ENCODE measurements around the gene VMAC.

The VMAC gene

DNA sequence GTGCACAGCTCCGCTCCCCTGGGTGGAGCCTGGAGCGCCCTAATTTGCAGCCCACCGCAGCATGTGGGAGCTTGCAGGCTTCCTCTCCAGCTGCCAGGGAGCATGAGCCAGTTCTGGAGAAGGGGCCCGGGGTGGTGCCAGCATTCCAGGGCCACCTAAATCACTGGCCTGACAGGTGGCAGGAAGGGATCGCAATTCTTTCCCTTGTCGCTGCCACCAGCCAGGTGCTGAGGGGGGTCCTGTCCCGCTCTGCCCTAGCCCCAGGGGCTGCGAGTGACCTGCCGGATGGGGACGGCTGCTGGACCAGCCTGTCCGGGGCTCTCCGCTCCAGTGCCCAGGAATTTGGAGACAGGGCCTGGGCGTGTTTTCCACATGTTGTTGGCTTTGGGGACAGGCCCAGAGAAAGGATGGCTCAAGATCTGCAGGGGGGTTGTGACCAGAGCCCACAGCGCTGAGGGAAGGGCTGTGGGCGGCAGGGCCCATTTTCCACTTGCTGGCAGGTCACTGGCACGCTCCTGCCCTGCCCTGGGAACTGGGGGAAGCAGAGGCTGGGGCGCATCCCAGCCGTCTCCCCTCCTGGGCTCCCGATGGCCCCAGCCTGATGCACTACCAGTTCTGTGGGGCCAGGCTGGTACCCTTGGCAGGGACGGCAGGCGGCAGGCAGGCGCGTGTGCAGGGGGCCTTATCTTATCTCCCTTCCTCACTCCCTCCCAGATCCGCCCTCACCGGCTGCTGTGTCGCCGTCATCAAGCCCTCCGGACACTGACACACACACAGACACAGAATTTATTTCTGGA, 10.6 kb upstream of the VMAC start:
- H3K9ac ChIP-seq (ENCODE audit: low read depth, low read length, poor library complexity) = peak overlapping the region; percentile 12
- no peak overlapping the region for H4K8ac ChIP-seq (ENCODE audit: low read depth, low read length)
- DNase-seq (ENCODE audit: low spot score) = no peak
- H3K27ac ChIP-seq (replicated peaks; ENCODE audit: low read length) = no peak overlapping the region
- H3K18ac ChIP-seq (ENCODE audit: low read length) = no peak overlapping the region
- no peak overlapping the region for H4K91ac ChIP-seq (ENCODE audit: low read depth, low read length, poor library complexity)
- WGBS, 2 donors (ENCODE audit: extremely low coverage in 2 of 2, insufficient read length in 2 of 2, insufficient replicate concordance in 1 of 2) = no CpG with 5 or more reads among the region's 28 CpGs
- H3K14ac ChIP-seq (ENCODE audit: low read length) = no peak overlapping the region
- H2BK12ac ChIP-seq (ENCODE audit: low read length) = peak overlapping the region; percentile 41
- H3K36me3 ChIP-seq (replicated peaks in 1 of 2; ENCODE audit: control insufficient read depth in 2 of 2, insufficient read depth in 2 of 2, low read length in 2 of 2) = peaks cover 15 to 16% of the 10 kb centered on the region in 2 donors
- no peak overlapping the region for H2AFZ ChIP-seq (ENCODE audit: low read length)
- H3K23ac ChIP-seq (ENCODE audit: low read depth, low read length, poor library complexity) = no peak overlapping the region
- H2BK120ac ChIP-seq (ENCODE audit: low read depth, low read length) = no peak overlapping the region
- no peaks in the 10 kb centered on the region for H3K9me3 ChIP-seq (replicated peaks in 1 of 2; ENCODE audit: control insufficient read depth in 2 of 2, insufficient read depth in 1 of 2, low read depth in 1 of 2, low read length in 2 of 2)
- H2AK5ac ChIP-seq (ENCODE audit: low read depth, low read length) = no peak overlapping the region
- H3K4me3 ChIP-seq (ENCODE audit: low read length in 2 of 2) = no peak overlapping the region
- no peak overlapping the region for H2BK15ac ChIP-seq (ENCODE audit: low read length)
- no peak overlapping the region for H3K4ac ChIP-seq (ENCODE audit: low read length)
- no peak overlapping the region for H2BK5ac ChIP-seq (ENCODE audit: low read length)
- H3K79me1 ChIP-seq (ENCODE audit: low read depth, low read length) = peaks cover 10% of the 10 kb centered on the region
- peaks cover 3 to 5% of the 10 kb centered on the region in 2 donors for H3K4me1 ChIP-seq (ENCODE audit: control insufficient read depth in 2 of 2, insufficient read depth in 1 of 2, low read depth in 1 of 2, low read length in 2 of 2)
- H3K27me3 ChIP-seq (ENCODE audit: control insufficient read depth in 3 of 3, insufficient read depth in 3 of 3, low read depth in 1 of 3, low read length in 3 of 3) = no peaks in the 10 kb centered on the region
- no peak overlapping the region for H3K4me2 ChIP-seq (ENCODE audit: insufficient read depth, low read length, poor library complexity, severe bottlenecking)

DNA sequence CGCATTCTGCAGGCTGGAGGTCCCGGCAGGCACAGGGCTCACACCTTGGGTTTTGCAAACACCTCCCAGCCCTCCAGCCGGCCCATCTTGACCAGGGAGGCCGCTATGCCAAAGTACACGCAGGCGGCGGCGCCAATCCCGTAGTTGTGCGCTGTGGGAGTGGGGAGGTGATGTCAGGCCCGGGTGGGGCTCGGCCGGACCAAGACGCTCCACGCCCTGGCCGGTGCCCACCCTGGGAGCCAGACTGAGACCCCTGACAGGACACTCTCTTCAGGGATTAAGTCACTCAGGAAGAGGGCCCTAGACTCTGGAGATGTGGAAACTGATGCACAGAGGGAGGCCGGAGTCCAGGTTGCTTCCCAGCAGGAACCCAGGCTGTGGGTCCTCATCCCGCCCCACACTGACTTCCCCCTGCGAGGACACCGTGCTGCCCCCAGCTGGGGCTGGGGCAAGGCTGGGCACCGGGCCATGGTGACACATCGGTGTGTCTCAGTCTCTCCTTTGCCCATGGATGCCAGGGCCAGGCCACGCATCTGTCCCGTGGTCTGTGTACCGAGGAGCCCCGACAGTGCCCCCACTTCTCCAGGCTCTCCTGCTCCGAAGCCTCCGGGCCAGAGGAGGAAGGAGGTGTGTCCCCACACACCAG, 9.8 kb upstream of the VMAC start:
- Histone ChIP-seq H3K27ac (replicated peaks; ENCODE audit: low read length) (no peak overlapping the region), H3K14ac (ENCODE audit: low read length) (no peak overlapping the region), H2BK12ac (ENCODE audit: low read length) (no peak overlapping the region), H3K23ac (ENCODE audit: low read depth, low read length, poor library complexity) (peak overlapping the region; percentile 43), H2AK5ac (ENCODE audit: low read depth, low read length) (no peak overlapping the region), H3K4me1 (ENCODE audit: control insufficient read depth in 2 of 2, insufficient read depth in 1 of 2, low read depth in 1 of 2, low read length in 2 of 2) (peaks cover 3 to 5% of the 10 kb centered on the region in 2 donors), H4K91ac (ENCODE audit: low read depth, low read length, poor library complexity) (no peak overlapping the region), H3K27me3 (ENCODE audit: control insufficient read depth in 3 of 3, insufficient read depth in 3 of 3, low read depth in 1 of 3, low read length in 3 of 3) (no peaks in the 10 kb centered on the region), H3K9ac (ENCODE audit: low read depth, low read length, poor library complexity) (no peak overlapping the region), H4K8ac (ENCODE audit: low read depth, low read length) (no peak overlapping the region), H3K36me3 (replicated peaks in 1 of 2; ENCODE audit: control insufficient read depth in 2 of 2, insufficient read depth in 2 of 2, low read length in 2 of 2) (peaks cover 15 to 19% of the 10 kb centered on the region in 2 donors), H3K4ac (ENCODE audit: low read length) (no peak overlapping the region), H3K18ac (ENCODE audit: low read length) (no peak overlapping the region), H2BK15ac (ENCODE audit: low read length) (no peak overlapping the region), H2BK120ac (ENCODE audit: low read depth, low read length) (no peak overlapping the region), H3K4me3 (ENCODE audit: low read length in 2 of 2) (no peak overlapping the region), H3K9me3 (replicated peaks in 1 of 2; ENCODE audit: control insufficient read depth in 2 of 2, insufficient read depth in 1 of 2, low read depth in 1 of 2, low read length in 2 of 2) (no peaks in the 10 kb centered on the region), H3K79me1 (ENCODE audit: low read depth, low read length) (peaks cover 10% of the 10 kb centered on the region), H2AFZ (ENCODE audit: low read length) (no peak overlapping the region), H3K4me2 (ENCODE audit: insufficient read depth, low read length, poor library complexity, severe bottlenecking) (no peak overlapping the region), H2BK5ac (ENCODE audit: low read length) (peak overlapping the region; percentile 53)
- DNase-seq (ENCODE audit: low spot score) = no peak
- WGBS, 2 donors (ENCODE audit: extremely low coverage in 2 of 2, insufficient read length in 2 of 2, insufficient replicate concordance in 1 of 2) = no CpG with 5 or more reads among the region's 28 CpGs

DNA sequence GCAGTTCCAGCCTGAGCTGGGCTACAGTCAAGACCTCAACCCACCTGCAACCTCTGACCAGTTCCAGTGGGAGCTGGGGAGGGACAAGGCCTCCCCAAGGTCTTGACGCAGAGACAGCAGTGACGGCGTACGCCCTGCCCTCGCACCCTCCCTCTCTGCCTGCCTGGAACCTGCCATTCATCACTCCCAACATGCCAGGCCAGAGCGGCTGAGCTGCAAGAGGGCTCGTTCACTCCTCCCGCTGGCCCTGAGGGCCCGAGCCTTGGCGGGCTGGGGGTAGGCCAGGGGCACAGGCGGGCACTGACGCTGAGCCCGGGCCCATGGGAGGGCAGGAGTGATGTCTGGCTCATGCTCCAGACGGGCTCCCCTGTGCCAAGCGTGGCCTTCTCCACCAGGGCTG, 9.3 kb upstream of the VMAC start:
- Histone ChIP-seq H2AK5ac (ENCODE audit: low read depth, low read length) (no peak overlapping the region), H3K4me2 (ENCODE audit: insufficient read depth, low read length, poor library complexity, severe bottlenecking) (no peak overlapping the region), H2BK12ac (ENCODE audit: low read length) (no peak overlapping the region), H2BK120ac (ENCODE audit: low read depth, low read length) (no peak overlapping the region), H3K79me1 (ENCODE audit: low read depth, low read length) (peaks cover 10% of the 10 kb centered on the region), H3K4me3 (ENCODE audit: low read length in 2 of 2) (no peak overlapping the region), H3K4me1 (ENCODE audit: control insufficient read depth in 2 of 2, insufficient read depth in 1 of 2, low read depth in 1 of 2, low read length in 2 of 2) (peaks cover 3 to 5% of the 10 kb centered on the region in 2 donors), H4K8ac (ENCODE audit: low read depth, low read length) (no peak overlapping the region), H2BK5ac (ENCODE audit: low read length) (peak overlapping the region; percentile 53), H2AFZ (ENCODE audit: low read length) (no peak overlapping the region), H3K27me3 (ENCODE audit: control insufficient read depth in 3 of 3, insufficient read depth in 3 of 3, low read depth in 1 of 3, low read length in 3 of 3) (no peaks in the 10 kb centered on the region), H4K91ac (ENCODE audit: low read depth, low read length, poor library complexity) (no peak overlapping the region), H2BK15ac (ENCODE audit: low read length) (no peak overlapping the region), H3K36me3 (replicated peaks in 1 of 2; ENCODE audit: control insufficient read depth in 2 of 2, insufficient read depth in 2 of 2, low read length in 2 of 2) (peaks cover 18 to 25% of the 10 kb centered on the region in 2 donors), H3K9me3 (replicated peaks in 1 of 2; ENCODE audit: control insufficient read depth in 2 of 2, insufficient read depth in 1 of 2, low read depth in 1 of 2, low read length in 2 of 2) (no peaks in the 10 kb centered on the region), H3K23ac (ENCODE audit: low read depth, low read length, poor library complexity) (no peak overlapping the region), H3K9ac (ENCODE audit: low read depth, low read length, poor library complexity) (no peak overlapping the region), H3K27ac (replicated peaks; ENCODE audit: low read length) (no peak overlapping the region), H3K14ac (ENCODE audit: low read length) (no peak overlapping the region), H3K4ac (ENCODE audit: low read length) (no peak overlapping the region), H3K18ac (ENCODE audit: low read length) (no peak overlapping the region)
- WGBS, 2 donors (ENCODE audit: extremely low coverage in 2 of 2, insufficient read length in 2 of 2, insufficient replicate concordance in 1 of 2) = no CpG with 5 or more reads among the region's 15 CpGs
- no peak for DNase-seq (ENCODE audit: low spot score)

DNA sequence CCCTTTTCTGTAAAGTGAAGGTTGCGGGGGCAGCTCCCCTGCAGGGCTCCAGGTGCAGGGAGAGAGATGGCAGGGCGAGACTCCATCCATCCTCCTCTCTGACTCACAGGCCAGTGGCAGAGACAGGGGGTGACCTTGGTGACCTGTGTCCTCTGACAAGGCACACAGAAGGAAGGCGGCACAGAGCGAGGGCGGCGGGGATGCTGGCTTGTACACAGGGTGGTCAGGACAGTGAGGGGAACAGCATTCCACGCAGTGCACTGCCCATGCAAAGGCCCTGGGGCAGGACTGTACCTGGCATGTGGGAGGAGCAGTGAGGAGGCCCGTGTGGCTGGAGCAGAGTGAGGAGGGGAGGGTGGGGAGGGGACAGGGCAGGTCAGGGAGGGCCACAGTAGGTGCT, 8.8 kb upstream of the VMAC start:
- Histone ChIP-seq H3K4ac (ENCODE audit: low read length) (no peak overlapping the region), H2BK5ac (ENCODE audit: low read length) (no peak overlapping the region), H3K9me3 (replicated peaks in 1 of 2; ENCODE audit: control insufficient read depth in 2 of 2, insufficient read depth in 1 of 2, low read depth in 1 of 2, low read length in 2 of 2) (no peaks in the 10 kb centered on the region), H4K91ac (ENCODE audit: low read depth, low read length, poor library complexity) (no peak overlapping the region), H2BK12ac (ENCODE audit: low read length) (no peak overlapping the region), H3K9ac (ENCODE audit: low read depth, low read length, poor library complexity) (no peak overlapping the region), H3K36me3 (replicated peaks in 1 of 2; ENCODE audit: control insufficient read depth in 2 of 2, insufficient read depth in 2 of 2, low read length in 2 of 2) (peaks cover 19 to 27% of the 10 kb centered on the region in 2 donors), H2BK15ac (ENCODE audit: low read length) (no peak overlapping the region), H3K79me1 (ENCODE audit: low read depth, low read length) (peaks cover 10% of the 10 kb centered on the region), H4K8ac (ENCODE audit: low read depth, low read length) (no peak overlapping the region), H3K4me2 (ENCODE audit: insufficient read depth, low read length, poor library complexity, severe bottlenecking) (no peak overlapping the region), H3K18ac (ENCODE audit: low read length) (no peak overlapping the region), H3K27me3 (ENCODE audit: control insufficient read depth in 3 of 3, insufficient read depth in 3 of 3, low read depth in 1 of 3, low read length in 3 of 3) (no peaks in the 10 kb centered on the region), H2AK5ac (ENCODE audit: low read depth, low read length) (no peak overlapping the region), H2AFZ (ENCODE audit: low read length) (no peak overlapping the region), H3K27ac (replicated peaks; ENCODE audit: low read length) (no peak overlapping the region), H2BK120ac (ENCODE audit: low read depth, low read length) (no peak overlapping the region), H3K23ac (ENCODE audit: low read depth, low read length, poor library complexity) (peak overlapping the region; percentile 65), H3K4me3 (ENCODE audit: low read length in 2 of 2) (no peak overlapping the region), H3K14ac (ENCODE audit: low read length) (no peak overlapping the region), H3K4me1 (ENCODE audit: control insufficient read depth in 2 of 2, insufficient read depth in 1 of 2, low read depth in 1 of 2, low read length in 2 of 2) (peaks cover 3 to 5% of the 10 kb centered on the region in 2 donors)
- WGBS, 2 donors (ENCODE audit: extremely low coverage in 2 of 2, insufficient read length in 2 of 2, insufficient replicate concordance in 1 of 2) = no CpG with 5 or more reads among the region's 8 CpGs
- DNase-seq (ENCODE audit: low spot score) = no peak
